HepG2 (cell line): ENCODE measurements around the gene DQX1. TPM values are rescaled to one million over a fixed set of nuclear protein-coding genes. Genes with fewer than 3 reads are reported as not detected.

Experiments
- ATAC-seq: fragments of 200-7000 bp; cut with Tn5 transposase; 3 replicates; pipeline ENCODE4 v1.9.1; 2020; ENCODE audit warnings: mild to moderate bottlenecking, moderate library complexity
- BruUV-seq: library from RNA; stranded (reverse); fragments of 400-500 nt; replicated peaks from 2 replicates; lab custom pipeline; 2021; lab: Mats Ljungman, UMichigan
- CTCF ChIA-PET: fragments of 300-600 bp; formaldehyde crosslinking; extraction: SDS; loops from one replicate; lab custom pipeline; 2021; ENCODE audit warnings: low total read pairs, inconsistent platforms, low intra/inter-chr PET ratio; lab: Yijun Ruan, JAX
- POLR2A ChIA-PET: fragments of 350-600 bp; sonication (Branson Sonifier 250); formaldehyde crosslinking; loops from one replicate; lab custom pipeline; 2020; ENCODE audit warnings: antibody characterized with exemption, inconsistent platforms; lab: Yijun Ruan, JAX
- DNase-seq: peaks from one replicate; pipeline ENCODE4 v3.0.0-alpha.2; 2015; ENCODE audit warnings: low spot score
- FAIRE-seq: peaks from 3 replicates; lab custom pipeline; 2011; peaks lifted over from hg19 to GRCh38; lab: Jason Lieb, UNC
- H2AFZ ChIP-seq: one replicate; pipeline ENCODE4 v1.6.1; 2011; ENCODE audit warnings: low read length, inconsistent platforms
- H3K27ac ChIP-seq: fragments of 300-600 bp; 3 replicates; pipeline ENCODE4 v1.8.0; 2011; ENCODE audit warnings: mixed run types, mild to moderate bottlenecking, mixed read lengths, low read length, inconsistent platforms; ENCODE audit not compliant: insufficient read depth; ENCODE audit errors: extremely low read length
- H3K27me3 ChIP-seq, 2 experiments: fragments of 200-600 bp in 1 of 2; 2 replicates in 1 of 2; 3 replicates in 1 of 2; pipeline versions ENCODE4 v1.6.0 to v1.8.0; 2011; ENCODE audit warnings: low read length in 2 of 2, mild to moderate bottlenecking in 2 of 2, moderate library complexity in 2 of 2, inconsistent platforms in 1 of 2; ENCODE audit not compliant: insufficient read depth in 2 of 2, control insufficient read depth in 1 of 2
- H3K36me3 ChIP-seq, 2 experiments: fragments of 200-600 bp in 1 of 2; replicated peaks in 1 of 2; 2 replicates in 1 of 2; 3 replicates in 1 of 2; pipeline versions ENCODE4 v1.5.1 to v1.8.0; 2011; ENCODE audit warnings: low read length in 2 of 2, inconsistent platforms in 1 of 2; ENCODE audit not compliant: insufficient read depth in 2 of 2, control insufficient read depth in 1 of 2
- H3K4me1 ChIP-seq: 2 replicates; pipeline ENCODE4 v1.5.1; 2012; ENCODE audit warnings: low read length, inconsistent platforms; ENCODE audit not compliant: insufficient read depth
- H3K4me2 ChIP-seq: 2 replicates; pipeline ENCODE4 v1.6.0; 2011; ENCODE audit warnings: low read depth, low read length, inconsistent platforms
- H3K4me3 ChIP-seq, 3 experiments: fragments of 200-600 bp in 1 of 3; sonication (generic), shearing (Covaris generic) in 1 of 3; replicated peaks in 1 of 3; 2 replicates each; pipeline ENCODE4 v1.5.1; 2011 to 2016; ENCODE audit warnings: low read length in 3 of 3, inconsistent platforms in 2 of 3, low read depth in 2 of 3, mild to moderate bottlenecking in 2 of 3, control low read depth in 1 of 3, mixed read lengths in 1 of 3; ENCODE audit not compliant: insufficient read depth in 1 of 3
- H3K79me2 ChIP-seq: one replicate; pipeline ENCODE4 v1.6.1; 2011; ENCODE audit warnings: low read length, inconsistent platforms; ENCODE audit not compliant: insufficient read depth
- H3K9ac ChIP-seq: 2 replicates; pipeline ENCODE4 v1.6.0; 2011; ENCODE audit warnings: mild to moderate bottlenecking, low read depth, low read length, inconsistent platforms; ENCODE audit not compliant: insufficient read depth
- H3K9me3 ChIP-seq: 2 replicates; pipeline ENCODE4 v1.5.1; 2012; ENCODE audit warnings: mild to moderate bottlenecking, low read length
- H4K20me1 ChIP-seq: 2 replicates; pipeline ENCODE4 v1.6.0; 2011; ENCODE audit warnings: inconsistent platforms, mild to moderate bottlenecking, low read length, moderate library complexity; ENCODE audit not compliant: insufficient read depth
- BRF2 ChIP-seq: sonication (generic); formaldehyde crosslinking; IDR thresholded peaks from 2 replicates; pipeline ENCODE4 v1.8.1; 2022; ENCODE audit warnings: mild to moderate bottlenecking, missing genetic modification reagents
- CREBL2 ChIP-seq: sonication (generic); formaldehyde crosslinking; IDR thresholded peaks from 2 replicates; pipeline ENCODE4 v1.8.1; 2023; ENCODE audit warnings: missing genetic modification reagents, mild to moderate bottlenecking, borderline replicate concordance
- HBP1 ChIP-seq: IDR thresholded peaks from 2 replicates; pipeline ENCODE4 v1.6.1; 2016; ENCODE audit warnings: low read depth, control low read depth
- HIC2 ChIP-seq: sonication (generic); formaldehyde crosslinking; IDR thresholded peaks from 2 replicates; pipeline ENCODE4 v1.9.0; 2022; ENCODE audit warnings: low read depth, missing genetic modification reagents
- HMGXB3 ChIP-seq: sonication (generic); formaldehyde crosslinking; IDR thresholded peaks from 2 replicates; pipeline ENCODE4 v1.4.0; 2020; ENCODE audit warnings: missing genetic modification reagents, borderline replicate concordance
- MTA3 ChIP-seq: sonication (generic); formaldehyde crosslinking; IDR thresholded peaks from 2 replicates; pipeline ENCODE4 v1.4.0; 2020; ENCODE audit warnings: missing genetic modification reagents
- SMYD3 ChIP-seq: sonication (generic); formaldehyde crosslinking; IDR thresholded peaks from 2 replicates; pipeline ENCODE4 v1.8.1; 2023; ENCODE audit warnings: mild to moderate bottlenecking, missing genetic modification reagents
- ZNF383 ChIP-seq: sonication (generic); formaldehyde crosslinking; IDR thresholded peaks from 2 replicates; pipeline ENCODE4 v1.4.0; 2020; ENCODE audit warnings: missing genetic modification reagents, mild to moderate bottlenecking, borderline replicate concordance
- ZNF619 ChIP-seq: sonication (generic); formaldehyde crosslinking; IDR thresholded peaks from 2 replicates; pipeline ENCODE4 v1.4.0; 2020; ENCODE audit warnings: mild to moderate bottlenecking, missing genetic modification reagents
- ZNF691 ChIP-seq: sonication (generic); formaldehyde crosslinking; IDR thresholded peaks from 2 replicates; pipeline ENCODE4 v1.4.0; 2020; ENCODE audit warnings: missing genetic modification reagents, low read depth, mild to moderate bottlenecking, borderline replicate concordance
- ZNF770 ChIP-seq: sonication (generic); formaldehyde crosslinking; IDR thresholded peaks from 2 replicates; pipeline ENCODE4 v1.5.0; 2020; ENCODE audit warnings: mild to moderate bottlenecking, missing genetic modification reagents
- WGBS: methylation state at CpG from one replicate; pipeline ENCODE4 v1.1.6; 2017; ENCODE audit warnings: low lambda C conversion rate; 5-methylcytosine and 5-hydroxymethylcytosine counted together
- in situ Hi-C: cut with HindIII; loops from 2 replicates; pipeline ENCODE4 v1.10.0; 2017; ENCODE audit warnings: low pct_unique_long_range_greater_than_20kb; ENCODE audit not compliant: extremely low pct_ligation_motif_present
- intact Hi-C: fragments of 100-400 bp; cut with micrococcal nuclease; formaldehyde crosslinking; loops from one replicate; pipeline ENCODE4 v1.10.0; 2022; ENCODE audit not compliant: unreplicated experiment
- polyA plus RNA-seq, 8 experiments: library from polyadenylated mRNA; depleted of rRNA in 3 of 8; stranded (reverse) in 7 of 8; unstranded in 1 of 8; fragments of >200 nt; fragmentation: Illumina TruSeq in 4 of 8; extraction: Trizol in 4 of 8; gene quantifications; 2 replicates each; pipeline versions ENCODE4 v1.2.1 to v1.2.3, GENCODE V29; 2011 to 2016; ENCODE audit warnings: low read depth in 4 of 8, missing spikeins in 1 of 8, mixed read lengths in 1 of 8; ENCODE audit not compliant: insufficient read depth in 1 of 8
- total RNA-seq, 5 experiments: library from RNA; depleted of rRNA; stranded (reverse); fragments of >200 nt; fragmentation: Illumina TruSeq; extraction: Trizol; gene quantifications; 2 replicates each; pipeline ENCODE4 v1.2.3, GENCODE V29; 2016; ENCODE audit warnings: low read depth in 1 of 5

Gene DQX1
- total and polyA plus RNA-seq, 2 of the 13 experiments (the other 11 are each of a cell fraction or from before 2014, with no cell fraction given): 27.6 to 89.8 TPM

- Histone ChIP-seq H4K20me1 (no peaks in the 10 kb centered on the region), H3K36me3 (no peaks in the 10 kb centered on the region; a peak in 4 of 5 replicates), H2AFZ (no peak overlapping the region), H3K9ac (no peak overlapping the region), H3K27me3 (no peaks in the 10 kb centered on the region; a peak in 1 of 5 replicates), H3K27ac (no peak overlapping the region), H3K4me1 (peaks cover 71% of the 10 kb centered on the region), H3K9me3 (no peaks in the 10 kb centered on the region), H3K4me2 (no peak overlapping the region), H3K4me3 (no peak overlapping the region), H3K79me2 (peaks cover 16% of the 10 kb centered on the region)
- POLR2A ChIA-PET: interaction anchor here (0.8 to 16.5 kb wide), 9 partner anchors 8 to 311 kb away, joined by 3 to 795 read pairs (median 5); partner anchors contain the start of genes AUP1, CCDC142, DQX1 and HTRA2
- DNase-seq (no peak), FAIRE-seq (no peak), ATAC-seq (no peak)
- in situ Hi-C loops (no loop called here), intact Hi-C loops (no loop called here)
- BruUV-seq: no TSS peak
- 88% methylated on average over 4 of the region's 4 CpGs for WGBS
- CTCF ChIA-PET: no interaction called here
- no peak for TF ChIP-seq MTA3 (CRISPR knock-in tag)
- no peak for TF ChIP-seq BRF2 (CRISPR knock-in tag)
- TF ChIP-seq HIC2 (CRISPR knock-in tag): no peak
- TF ChIP-seq ZNF691: no peak
- TF ChIP-seq ZNF619 (CRISPR knock-in tag): no peak
- TF ChIP-seq HMGXB3: no peak
- no peak for TF ChIP-seq CREBL2 (CRISPR knock-in tag)
- no peak for TF ChIP-seq ZNF383 (CRISPR knock-in tag)
- no peak for TF ChIP-seq SMYD3 (CRISPR knock-in tag)
- no peak for TF ChIP-seq HBP1
- no peak for TF ChIP-seq ZNF770
Observed at GRCh38 chr2:74510272-74510671, 15.8 kb downstream of the DQX1 start.
